IMR-90 (cell line): ENCODE data around the gene CA4. TPM values are rescaled to one million over a fixed set of nuclear protein-coding genes. Genes with fewer than 3 reads are reported as not detected.

Source experiments
- ATAC-seq: fragments of 200-7000 bp; cut with Tn5 transposase; 2 replicates; pipeline ENCODE4 v1.9.1; 2020; ENCODE audit warnings: low read depth, mild to moderate bottlenecking, moderate library complexity
- BruUV-seq: library from RNA; stranded (reverse); fragments of 400-500 nt; replicated peaks from 2 replicates; lab custom pipeline; 2021; lab: Mats Ljungman, UMichigan
- CTCF ChIA-PET: fragments of 300-600 bp; formaldehyde crosslinking; extraction: SDS; loops from one replicate; lab custom pipeline; 2021; ENCODE audit warnings: antibody characterized with exemption; lab: Yijun Ruan, JAX
- POLR2A ChIA-PET: fragments of 300-600 bp; sonication (Branson Sonifier 250); formaldehyde crosslinking; loops from one replicate; lab custom pipeline; 2022; ENCODE audit warnings: antibody characterized with exemption; ENCODE audit not compliant: unreplicated experiment; lab: Charles Lee
- DNase-seq: peaks from one replicate; pipeline ENCODE4 v3.0.0; 2013
- H2AFZ ChIP-seq: replicated peaks from 2 replicates; pipeline ENCODE3; 2013; ENCODE audit warnings: low read length, mild to moderate bottlenecking; ENCODE audit not compliant: poor library complexity
- H2AK5ac ChIP-seq: 2 replicates; pipeline ENCODE4 v1.6.1; 2013; ENCODE audit warnings: low read depth, low read length, inconsistent platforms
- H2AK9ac ChIP-seq: replicated peaks from 2 replicates; pipeline ENCODE3; 2013; ENCODE audit warnings: mild to moderate bottlenecking, low read depth, low read length, moderate library complexity; ENCODE audit not compliant: poor library complexity
- H2BK120ac ChIP-seq: 2 replicates; pipeline ENCODE4 v1.6.1; 2013; ENCODE audit warnings: low read depth, low read length, inconsistent platforms
- H2BK15ac ChIP-seq: 3 replicates; pipeline ENCODE4 v1.6.1; 2013; ENCODE audit warnings: low read depth, low read length, inconsistent platforms
- H2BK20ac ChIP-seq: 2 replicates; pipeline ENCODE4 v1.6.1; 2013; ENCODE audit warnings: low read depth, mild to moderate bottlenecking, inconsistent platforms, low read length, moderate library complexity
- H2BK5ac ChIP-seq: 2 replicates; pipeline ENCODE4 v1.6.1; 2013; ENCODE audit warnings: mild to moderate bottlenecking, low read depth, low read length, inconsistent platforms; ENCODE audit not compliant: poor library complexity, severe bottlenecking
- H3K14ac ChIP-seq: replicated peaks from 2 replicates; pipeline ENCODE4 v1.6.1; 2013; ENCODE audit warnings: low read depth, low read length, inconsistent platforms
- H3K18ac ChIP-seq: 2 replicates; pipeline ENCODE4 v1.6.1; 2013; ENCODE audit warnings: low read depth, low read length, control low read depth
- H3K23ac ChIP-seq: 2 replicates; pipeline ENCODE4 v1.6.1; 2013; ENCODE audit warnings: low read depth, low read length, inconsistent platforms
- H3K27ac ChIP-seq: 2 replicates; pipeline ENCODE4 v1.5.1; 2013; ENCODE audit warnings: mild to moderate bottlenecking, control low read depth, low read length; ENCODE audit not compliant: insufficient read depth
- H3K27me3 ChIP-seq: 2 replicates; pipeline ENCODE4 v1.6.1; 2013; ENCODE audit warnings: low read length; ENCODE audit not compliant: control insufficient read depth, insufficient read depth
- H3K36me3 ChIP-seq: 2 replicates; pipeline ENCODE4 v1.6.1; 2013; ENCODE audit warnings: low read length, mixed read lengths; ENCODE audit not compliant: control insufficient read depth, insufficient read depth
- H3K4ac ChIP-seq: 2 replicates; pipeline ENCODE4 v1.6.1; 2013; ENCODE audit warnings: low read depth, low read length, inconsistent platforms
- H3K4me1 ChIP-seq: 2 replicates; pipeline ENCODE4 v1.6.1; 2013; ENCODE audit warnings: low read length, mixed read lengths; ENCODE audit not compliant: control insufficient read depth, insufficient read depth
- H3K4me2 ChIP-seq: 2 replicates; pipeline ENCODE4 v1.6.1; 2013; ENCODE audit warnings: low read depth, mild to moderate bottlenecking, control low read depth, low read length, moderate library complexity
- H3K4me3 ChIP-seq: 2 replicates; pipeline ENCODE4 v1.5.1; 2013; ENCODE audit warnings: low read depth, mild to moderate bottlenecking, control low read depth, low read length, moderate library complexity; ENCODE audit not compliant: insufficient read depth
- H3K56ac ChIP-seq: 2 replicates; pipeline ENCODE4 v1.6.1; 2013; ENCODE audit warnings: low read length, inconsistent platforms; ENCODE audit not compliant: insufficient read depth; ENCODE audit errors: extremely low read depth
- H3K79me1 ChIP-seq, 2 experiments: 2 replicates each; pipeline ENCODE4 v1.6.1; 2013; ENCODE audit warnings: low read length in 2 of 2, inconsistent platforms in 1 of 2, low read depth in 1 of 2
- H3K9ac ChIP-seq: 2 replicates; pipeline ENCODE4 v1.6.1; 2013; ENCODE audit warnings: low read depth, low read length, control low read depth
- H3K9me1 ChIP-seq: 2 replicates; pipeline ENCODE4 v1.6.1; 2013; ENCODE audit warnings: low read length, inconsistent platforms; ENCODE audit not compliant: insufficient read depth
- H3K9me3 ChIP-seq: 2 replicates; pipeline ENCODE4 v1.6.1; 2013; ENCODE audit warnings: low read length; ENCODE audit not compliant: control insufficient read depth, insufficient read depth
- H4K20me1 ChIP-seq: 2 replicates; pipeline ENCODE4 v1.6.1; 2013; ENCODE audit warnings: low read length, inconsistent platforms; ENCODE audit not compliant: insufficient read depth
- H4K5ac ChIP-seq: 2 replicates; pipeline ENCODE4 v1.6.1; 2013; ENCODE audit warnings: mild to moderate bottlenecking, low read depth, low read length, control low read depth
- H4K8ac ChIP-seq, 2 experiments: 2 replicates each; pipeline ENCODE4 v1.6.1; 2013; ENCODE audit warnings: low read depth in 2 of 2, low read length in 2 of 2, control low read depth in 1 of 2, inconsistent platforms in 1 of 2
- H4K91ac ChIP-seq: 2 replicates; pipeline ENCODE4 v1.6.1; 2013; ENCODE audit warnings: low read depth, low read length, inconsistent platforms; ENCODE audit not compliant: insufficient read depth
- BHLHE40 ChIP-seq: fragments of 150-350 bp; IDR thresholded peaks from 2 replicates; pipeline ENCODE4 v1.6.1; 2016; ENCODE audit warnings: mild to moderate bottlenecking, low read depth, low read length
- CEBPB ChIP-seq: IDR thresholded peaks from 2 replicates; pipeline ENCODE4 v1.6.1; 2012; ENCODE audit warnings: low read depth, low read length, improper control_type of control experiment
- CHD1 ChIP-seq: IDR thresholded peaks from 2 replicates; pipeline ENCODE4 v1.6.1; 2012; ENCODE audit warnings: low read depth, low read length, improper control_type of control experiment
- CTCF ChIP-seq: conservative IDR thresholded peaks from 2 replicates; pipeline ENCODE4 v1.5.1; 2012; ENCODE audit warnings: mild to moderate bottlenecking, low read depth, low read length, improper control_type of control experiment
- ELK1 ChIP-seq: fragments of 150-350 bp; IDR thresholded peaks from 2 replicates; pipeline ENCODE4 v1.6.1; 2016; ENCODE audit warnings: low read depth, mild to moderate bottlenecking, low read length, moderate library complexity, borderline replicate concordance
- FOS ChIP-seq: fragments of 150-350 bp; IDR thresholded peaks from 2 replicates; pipeline ENCODE4 v1.6.1; 2016; ENCODE audit warnings: low read depth, low read length
- MAFK ChIP-seq: IDR thresholded peaks from 2 replicates; pipeline ENCODE4 v1.6.1; 2012; ENCODE audit warnings: low read depth, low read length, improper control_type of control experiment
- MAZ ChIP-seq: IDR thresholded peaks from 2 replicates; pipeline ENCODE4 v1.6.1; 2012; ENCODE audit warnings: low read depth, mild to moderate bottlenecking, low read length, improper control_type of control experiment, moderate library complexity, borderline replicate concordance
- MXI1 ChIP-seq: IDR thresholded peaks from 2 replicates; pipeline ENCODE4 v1.6.1; 2012; ENCODE audit warnings: low read depth, mild to moderate bottlenecking, low read length, moderate library complexity, borderline replicate concordance
- NFE2L2 ChIP-seq: fragments of 150-350 bp; IDR thresholded peaks from 2 replicates; pipeline ENCODE4 v1.6.1; 2016; ENCODE audit warnings: low read depth, mild to moderate bottlenecking, low read length
- POLR2A ChIP-seq: IDR thresholded peaks from 2 replicates; pipeline ENCODE4 v1.6.1; 2012; ENCODE audit warnings: mild to moderate bottlenecking, low read depth, low read length
- RAD21 ChIP-seq: IDR thresholded peaks from 2 replicates; pipeline ENCODE4 v1.6.1; 2012; ENCODE audit warnings: low read length, improper control_type of control experiment
- SMC3 ChIP-seq: fragments of 150-350 bp; IDR thresholded peaks from 2 replicates; pipeline ENCODE4 v1.6.1; 2016; ENCODE audit warnings: low read depth, mild to moderate bottlenecking, antibody characterized with exemption, low read length, moderate library complexity
- USF2 ChIP-seq: fragments of 150-350 bp; IDR thresholded peaks from 2 replicates; pipeline ENCODE4 v1.6.1; 2017; ENCODE audit warnings: mild to moderate bottlenecking, antibody characterized with exemption, low read length, low read depth
- WGBS, 2 experiments: methylation state at CpG; one replicate each; pipeline versions ENCODE4 v1.1.5 to v1.1.7; 2013; ENCODE audit warnings: missing lambda C conversion rate in 2 of 2; ENCODE audit not compliant: insufficient read length in 1 of 2; ENCODE audit errors: extremely low coverage in 2 of 2; 5-methylcytosine and 5-hydroxymethylcytosine counted together
- dilution Hi-C: fragments of 300-500 bp; cut with HindIII; formaldehyde crosslinking; loops from one replicate; pipeline ENCODE4 v1.14.3; 2018; ENCODE audit warnings: low sequenced_read_pairs; ENCODE audit not compliant: unreplicated experiment
- in situ Hi-C: fragments of 300-500 bp; cut with MboI; formaldehyde crosslinking; loops from 3 replicates; pipeline ENCODE4 v1.14.3; 2019; ENCODE audit warnings: low sequenced_read_pairs, inconsistent platforms, mixed read lengths
- intact Hi-C: fragments of 100-400 bp; cut with micrococcal nuclease; formaldehyde crosslinking; loops from 2 replicates; pipeline ENCODE4 v1.10.0; 2022
- polyA plus RNA-seq, 3 experiments: library from polyadenylated mRNA; depleted of rRNA; stranded (reverse); fragments of >200 nt; gene quantifications; 2 replicates each; pipeline ENCODE4 v1.2.3, GENCODE V29; 2012; ENCODE audit warnings: low replicate concordance in 1 of 3
- total RNA-seq: library from RNA; depleted of rRNA; stranded (reverse); fragments of >200 nt; gene quantifications from 2 replicates; pipeline ENCODE4 v1.2.3, GENCODE V29; 2012

The CA4 gene
- total and polyA plus RNA-seq, 2 of the 4 experiments (the other 2 are of a cell fraction) = not detected

- Histone ChIP-seq H2BK15ac (no peak overlapping the region), H3K79me1 (no peaks in the 10 kb centered on the region), H4K5ac (no peak overlapping the region), H3K4me1 (peaks cover 2% of the 10 kb centered on the region; the same call in 1 of the 2 replicates), H3K9me3 (no peaks in the 10 kb centered on the region), H3K27ac (no peak overlapping the region), H3K9me1 (no peaks in the 10 kb centered on the region), H2BK120ac (no peak overlapping the region), H4K8ac (no peak overlapping the region), H2BK20ac (no peak overlapping the region), H3K36me3 (no peaks in the 10 kb centered on the region), H2AK5ac (no peak overlapping the region), H3K4me2 (no peak overlapping the region), H3K4ac (no peak overlapping the region), H2BK5ac (no peak overlapping the region), H3K14ac (no peak overlapping the region), H2AFZ (no peak overlapping the region), H3K4me3 (no peak overlapping the region), H4K91ac (no peak overlapping the region), H2AK9ac (no peak overlapping the region), H3K27me3 (peaks cover 36% of the 10 kb centered on the region), H3K23ac (no peak overlapping the region), H3K18ac (no peak overlapping the region), H3K9ac (no peak overlapping the region), H4K20me1 (no peaks in the 10 kb centered on the region), H3K56ac (no peak overlapping the region)
- DNase-seq (no peak), ATAC-seq (no peak)
- dilution Hi-C loops (no loop called here), in situ Hi-C loops (no loop called here), intact Hi-C loops (no loop called here)
- POLR2A ChIA-PET = no interaction called here
- TF ChIP-seq CEBPB = no peak
- TF ChIP-seq CTCF = no peak
- TF ChIP-seq MAFK = no peak
- no peak for TF ChIP-seq RAD21
- no peak for TF ChIP-seq MXI1
- no peak for TF ChIP-seq ELK1
- TF ChIP-seq CHD1 = no peak
- no peak for TF ChIP-seq SMC3
- no peak for TF ChIP-seq MAZ
- TF ChIP-seq BHLHE40 = no peak
- no peak for TF ChIP-seq POLR2A
- TF ChIP-seq USF2 = no peak
- TF ChIP-seq FOS = no peak
- TF ChIP-seq NFE2L2 = no peak
- WGBS, 2 experiments = 63% methylated on average over 7 of the region's 10 CpGs; no CpG with 5 or more reads in 1 of the 2 experiments
- CTCF ChIA-PET = no interaction called here
- no TSS peak for BruUV-seq
Observed at GRCh38 chr17:60160829-60161501, 11.2 kb downstream of the CA4 start.
